Calu3 (cell line): ENCODE data around the gene CENPQ. TPM values are rescaled to one million over a fixed set of nuclear protein-coding genes. Genes with fewer than 3 reads are reported as not detected.
"Not testable (repeated sequence)": the region's sequence is repeated elsewhere in the genome, so short reads cannot be mapped to it uniquely, and the experiment has no call there.

Experiments used
- BruUV-seq: library from RNA; stranded (reverse); fragments of 400-500 nt; replicated peaks from 2 replicates; lab custom pipeline; 2021; lab: Mats Ljungman, UMichigan
- CTCF ChIA-PET: fragments of 300-600 bp; sonication (Branson Sonifier 250); formaldehyde crosslinking; loops from one replicate; lab custom pipeline; 2022; ENCODE audit warnings: antibody characterized with exemption; lab: Charles Lee
- DNase-seq: peaks from one replicate; pipeline ENCODE4 v3.0.0; 2022
- H3K27ac Mint-ChIP-seq: one replicate; pipeline ENCODE4 v1.8.0; 2022; ENCODE audit warnings: mixed read lengths; ENCODE audit not compliant: unreplicated experiment
- H3K27me3 Mint-ChIP-seq: one replicate; pipeline ENCODE4 v1.8.0; 2022; ENCODE audit warnings: mixed read lengths; ENCODE audit not compliant: unreplicated experiment
- H3K36me3 Mint-ChIP-seq: one replicate; pipeline ENCODE4 v1.8.0; 2022; ENCODE audit warnings: mild to moderate bottlenecking, moderate library complexity, mixed read lengths; ENCODE audit not compliant: insufficient read depth, unreplicated experiment
- H3K4me1 Mint-ChIP-seq: one replicate; pipeline ENCODE4 v1.8.0; 2022; ENCODE audit warnings: mild to moderate bottlenecking, low read depth, mixed read lengths; ENCODE audit not compliant: unreplicated experiment
- H3K4me3 Mint-ChIP-seq: one replicate; pipeline ENCODE4 v1.8.0; 2022; ENCODE audit warnings: mild to moderate bottlenecking, low read depth, moderate library complexity, mixed read lengths; ENCODE audit not compliant: unreplicated experiment
- H3K9me3 Mint-ChIP-seq: one replicate; pipeline ENCODE4 v1.8.0; 2022; ENCODE audit warnings: low read depth, mixed read lengths; ENCODE audit not compliant: unreplicated experiment
- CTCF ChIP-seq: fragments of 200-600 bp; IDR thresholded peaks from one replicate; pipeline ENCODE4 v1.8.0; 2022; ENCODE audit warnings: antibody characterized with exemption; ENCODE audit not compliant: unreplicated experiment
- intact Hi-C: fragments of 100-400 bp; cut with micrococcal nuclease; formaldehyde crosslinking; loops from one replicate; pipeline ENCODE4 v1.10.0; 2022; ENCODE audit not compliant: unreplicated experiment
- total RNA-seq: library from RNA; stranded (reverse); gene quantifications from 2 replicates; pipeline ENCODE4 v1.2.3, GENCODE V29; 2022

Gene CENPQ
- total RNA-seq, 1 experiment from 2014 or later, result 18.8 TPM

- Mint-ChIP-seq H3K27ac (peak overlapping the region; percentile 33), H3K36me3 (peaks cover 27% of the 10 kb centered on the region), H3K4me3 (peak overlapping the region; percentile 89), H3K27me3 (no peaks in the 10 kb centered on the region), H3K4me1 (peaks cover 27% of the 10 kb centered on the region), H3K9me3 (peaks cover 2% of the 10 kb centered on the region)
- intact Hi-C loops, result loop anchor here (5.0 kb wide), 1 partner anchor 143 kb away; no protein-coding TSS in a partner anchor
- CTCF ChIA-PET, result no interaction called here
- DNase-seq, result no peak
- no peak for TF ChIP-seq CTCF
- no TSS peak for BruUV-seq
Measured at GRCh38 chr6:49464691-49465090, 1.5 kb downstream of the CENPQ start.

GRCh38 chr6:49468042-49468441 lies 4.9 kb downstream of the CENPQ start:
- CTCF ChIA-PET, result no interaction called here
- no peak overlapping the region for H3K4me3 Mint-ChIP-seq
- intact Hi-C loops, result no loop called here
- no TSS peak for BruUV-seq
- H3K4me1 Mint-ChIP-seq, result peaks cover 19% of the 10 kb centered on the region
- H3K27me3 Mint-ChIP-seq, result no peaks in the 10 kb centered on the region
- peaks cover 2% of the 10 kb centered on the region for H3K9me3 Mint-ChIP-seq
- no peak overlapping the region for H3K27ac Mint-ChIP-seq
- TF ChIP-seq CTCF, result no peak
- H3K36me3 Mint-ChIP-seq, result peaks cover 21% of the 10 kb centered on the region
- DNase-seq, result no peak

- H3K27ac Mint-ChIP-seq, H3K4me3 Mint-ChIP-seq, H3K27me3 Mint-ChIP-seq, H3K4me1 Mint-ChIP-seq, CTCF ChIA-PET, intact Hi-C loops, H3K9me3 Mint-ChIP-seq, BruUV-seq, DNase-seq: not testable (repeated sequence)
- peaks cover 13% of the 10 kb centered on the region for H3K36me3 Mint-ChIP-seq
Measured at GRCh38 chr6:49476564-49476963, 13.4 kb downstream of the CENPQ start.

GRCh38 chr6:49479308-49479970 lies 16.3 kb downstream of the CENPQ start:
- intact Hi-C loops, result no loop called here
- CTCF ChIA-PET, result no interaction called here
- no peak overlapping the region for H3K27ac Mint-ChIP-seq
- TF ChIP-seq CTCF, result no peak
- H3K4me3 Mint-ChIP-seq, result no peak overlapping the region
- no TSS peak for BruUV-seq
- no peaks in the 10 kb centered on the region for H3K4me1 Mint-ChIP-seq
- no peaks in the 10 kb centered on the region for H3K27me3 Mint-ChIP-seq
- H3K36me3 Mint-ChIP-seq, result peaks cover 3% of the 10 kb centered on the region
- no peak for DNase-seq
- H3K9me3 Mint-ChIP-seq, result peaks cover under 1% of the 10 kb centered on the region

- intact Hi-C loops, result not testable (repeated sequence)
Measured at GRCh38 chr6:49481846-49482245, 18.7 kb downstream of the CENPQ start.

GRCh38 chr6:49483380-49483779 lies 20.2 kb downstream of the CENPQ start:
- H3K4me1 Mint-ChIP-seq, H3K9me3 Mint-ChIP-seq, BruUV-seq, H3K27ac Mint-ChIP-seq, intact Hi-C loops, H3K27me3 Mint-ChIP-seq, DNase-seq, H3K4me3 Mint-ChIP-seq, H3K36me3 Mint-ChIP-seq: not testable (repeated sequence)
- CTCF ChIA-PET, result interaction anchor here (0.6 kb wide), 1 partner anchor 613 kb away, joined by 9 read pairs; no protein-coding TSS in a partner anchor

More at GRCh38 chr6:49481846-49482245, 18.7 kb downstream of the CENPQ start:
- H3K27me3 Mint-ChIP-seq, H3K4me1 Mint-ChIP-seq, H3K36me3 Mint-ChIP-seq, H3K9me3 Mint-ChIP-seq, H3K27ac Mint-ChIP-seq, CTCF ChIA-PET, DNase-seq, H3K4me3 Mint-ChIP-seq, BruUV-seq: not testable (repeated sequence)
